OCI-LY1 (cell line): ENCODE data around the gene P2RY1.

ENCODE experiments used
- EZH2 ChIP-seq: fragments of 200-600 bp; sonication (generic), shearing (Covaris generic); IDR thresholded peaks from 2 replicates; pipeline ENCODE4 v1.8.0; 2017; ENCODE audit warnings: borderline replicate concordance, mixed run types, mild to moderate bottlenecking, antibody characterized with exemption, low read length, moderate library complexity, mixed read lengths
- TF ChIP-seq, protein P1 (sequence below): fragments of 200-600 bp; sonication (generic), shearing (Covaris generic); IDR thresholded peaks from 2 replicates; pipeline ENCODE4 v1.5.1; 2017; ENCODE audit warnings: mild to moderate bottlenecking, antibody characterized with exemption, low read length, moderate library complexity, mixed read lengths

DNA sequence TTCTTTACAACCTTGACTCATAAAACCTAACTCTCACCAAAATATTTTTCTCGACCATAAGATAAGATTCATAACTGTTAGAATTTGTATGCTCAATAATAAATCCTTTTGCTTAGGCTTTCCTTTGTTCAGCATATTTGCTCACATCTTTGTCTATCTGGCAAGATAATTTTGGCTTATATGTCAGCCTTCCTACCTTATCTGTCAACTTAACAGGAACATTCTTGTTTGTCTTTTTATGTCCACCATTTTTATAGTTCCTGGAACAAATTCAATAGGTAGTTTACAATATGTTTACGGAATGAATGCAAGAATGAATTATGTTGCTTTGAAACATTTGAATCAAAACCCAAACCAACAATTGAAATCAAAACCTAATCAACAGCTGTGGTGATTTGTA, 41.0 kb upstream of the P2RY1 start:
- TF ChIP-seq, protein P1, sequence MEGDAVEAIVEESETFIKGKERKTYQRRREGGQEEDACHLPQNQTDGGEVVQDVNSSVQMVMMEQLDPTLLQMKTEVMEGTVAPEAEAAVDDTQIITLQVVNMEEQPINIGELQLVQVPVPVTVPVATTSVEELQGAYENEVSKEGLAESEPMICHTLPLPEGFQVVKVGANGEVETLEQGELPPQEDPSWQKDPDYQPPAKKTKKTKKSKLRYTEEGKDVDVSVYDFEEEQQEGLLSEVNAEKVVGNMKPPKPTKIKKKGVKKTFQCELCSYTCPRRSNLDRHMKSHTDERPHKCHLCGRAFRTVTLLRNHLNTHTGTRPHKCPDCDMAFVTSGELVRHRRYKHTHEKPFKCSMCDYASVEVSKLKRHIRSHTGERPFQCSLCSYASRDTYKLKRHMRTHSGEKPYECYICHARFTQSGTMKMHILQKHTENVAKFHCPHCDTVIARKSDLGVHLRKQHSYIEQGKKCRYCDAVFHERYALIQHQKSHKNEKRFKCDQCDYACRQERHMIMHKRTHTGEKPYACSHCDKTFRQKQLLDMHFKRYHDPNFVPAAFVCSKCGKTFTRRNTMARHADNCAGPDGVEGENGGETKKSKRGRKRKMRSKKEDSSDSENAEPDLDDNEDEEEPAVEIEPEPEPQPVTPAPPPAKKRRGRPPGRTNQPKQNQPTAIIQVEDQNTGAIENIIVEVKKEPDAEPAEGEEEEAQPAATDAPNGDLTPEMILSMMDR, result no peak
- TF ChIP-seq EZH2, result no peak
